HL-60 (cell line): ENCODE measurements around the gene OTOF.

ENCODE experiments used
- DNase-seq, 2 experiments: peaks; one replicate each; pipeline ENCODE4 v3.0.0-alpha.2; 2010 to 2020; ENCODE audit warnings: low read depth in 1 of 2, low spot score in 1 of 2
- H3K27ac ChIP-seq: fragments of 250-450 bp; sonication (Bioruptor Pico); replicated peaks from 2 replicates; pipeline ENCODE4 v1.5.1; 2020; ENCODE audit warnings: mild to moderate bottlenecking, moderate library complexity
- H3K27me3 ChIP-seq: fragments of 250-450 bp; sonication (Bioruptor Pico); 2 replicates; pipeline ENCODE4 v1.5.1; 2021; ENCODE audit warnings: mild to moderate bottlenecking, moderate library complexity; ENCODE audit not compliant: insufficient read depth, poor library complexity, severe bottlenecking
- H3K4me3 ChIP-seq: replicated peaks from 2 replicates; pipeline ENCODE4 v1.5.1; 2011; ENCODE audit warnings: mild to moderate bottlenecking, control low read depth, low read length; ENCODE audit not compliant: insufficient read depth
- CTCF ChIP-seq: IDR thresholded peaks from one replicate; pipeline ENCODE4 v1.5.1; 2011; ENCODE audit warnings: low read length, control low read depth, inconsistent platforms; ENCODE audit not compliant: insufficient read depth
- GABPA ChIP-seq: IDR thresholded peaks from 2 replicates; pipeline ENCODE4 v1.6.1; 2012; ENCODE audit warnings: low read depth
- POLR2AphosphoS5 ChIP-seq: IDR thresholded peaks from 2 replicates; pipeline ENCODE4 v1.6.1; 2012; ENCODE audit warnings: low read depth
- SPI1 ChIP-seq: IDR thresholded peaks from 2 replicates; pipeline ENCODE4 v1.6.1; 2012; ENCODE audit warnings: low read depth, mild to moderate bottlenecking, borderline replicate concordance
- TF ChIP-seq, protein P1 (sequence below): IDR thresholded peaks from 2 replicates; pipeline ENCODE4 v1.6.1; 2012; ENCODE audit warnings: low read depth; ENCODE audit not compliant: insufficient replicate concordance

OTOF gene

DNA sequence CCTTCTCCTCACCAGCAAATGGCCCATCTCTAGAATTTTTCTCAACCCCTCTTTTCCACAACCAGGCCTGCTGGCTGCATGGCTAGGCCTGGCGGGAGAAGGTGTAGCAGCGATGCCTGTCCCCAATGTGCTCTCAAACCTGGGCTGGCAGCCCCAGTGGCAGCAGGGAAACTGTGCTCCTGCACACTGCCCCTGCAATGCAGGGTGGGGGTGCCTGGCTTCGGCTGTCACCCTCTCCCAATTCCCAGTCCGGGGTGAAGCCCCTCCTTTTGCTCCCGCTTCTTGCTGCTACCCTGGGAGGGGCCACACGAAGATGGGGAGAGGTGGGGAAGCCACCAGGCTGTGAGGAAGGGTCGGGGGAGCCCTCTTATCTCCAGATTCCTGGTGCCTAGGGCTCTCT lies 36.1 kb upstream of the OTOF start:
- no peak for TF ChIP-seq POLR2AphosphoS5
- TF ChIP-seq, protein P1, sequence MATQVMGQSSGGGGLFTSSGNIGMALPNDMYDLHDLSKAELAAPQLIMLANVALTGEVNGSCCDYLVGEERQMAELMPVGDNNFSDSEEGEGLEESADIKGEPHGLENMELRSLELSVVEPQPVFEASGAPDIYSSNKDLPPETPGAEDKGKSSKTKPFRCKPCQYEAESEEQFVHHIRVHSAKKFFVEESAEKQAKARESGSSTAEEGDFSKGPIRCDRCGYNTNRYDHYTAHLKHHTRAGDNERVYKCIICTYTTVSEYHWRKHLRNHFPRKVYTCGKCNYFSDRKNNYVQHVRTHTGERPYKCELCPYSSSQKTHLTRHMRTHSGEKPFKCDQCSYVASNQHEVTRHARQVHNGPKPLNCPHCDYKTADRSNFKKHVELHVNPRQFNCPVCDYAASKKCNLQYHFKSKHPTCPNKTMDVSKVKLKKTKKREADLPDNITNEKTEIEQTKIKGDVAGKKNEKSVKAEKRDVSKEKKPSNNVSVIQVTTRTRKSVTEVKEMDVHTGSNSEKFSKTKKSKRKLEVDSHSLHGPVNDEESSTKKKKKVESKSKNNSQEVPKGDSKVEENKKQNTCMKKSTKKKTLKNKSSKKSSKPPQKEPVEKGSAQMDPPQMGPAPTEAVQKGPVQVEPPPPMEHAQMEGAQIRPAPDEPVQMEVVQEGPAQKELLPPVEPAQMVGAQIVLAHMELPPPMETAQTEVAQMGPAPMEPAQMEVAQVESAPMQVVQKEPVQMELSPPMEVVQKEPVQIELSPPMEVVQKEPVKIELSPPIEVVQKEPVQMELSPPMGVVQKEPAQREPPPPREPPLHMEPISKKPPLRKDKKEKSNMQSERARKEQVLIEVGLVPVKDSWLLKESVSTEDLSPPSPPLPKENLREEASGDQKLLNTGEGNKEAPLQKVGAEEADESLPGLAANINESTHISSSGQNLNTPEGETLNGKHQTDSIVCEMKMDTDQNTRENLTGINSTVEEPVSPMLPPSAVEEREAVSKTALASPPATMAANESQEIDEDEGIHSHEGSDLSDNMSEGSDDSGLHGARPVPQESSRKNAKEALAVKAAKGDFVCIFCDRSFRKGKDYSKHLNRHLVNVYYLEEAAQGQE, result no peak
- no peak for TF ChIP-seq SPI1
- TF ChIP-seq CTCF, result no peak
- TF ChIP-seq GABPA, result no peak
- Histone ChIP-seq H3K27me3 (peaks cover 8% of the 10 kb centered on the region), H3K27ac (no peak overlapping the region), H3K4me3 (no peak overlapping the region)
- no peak for DNase-seq

GRCh38 chr2:26513261-26513660 lies 35.3 kb upstream of the OTOF start:
- DNase-seq, result no peak
- Histone ChIP-seq H3K27me3 (peaks cover 8% of the 10 kb centered on the region), H3K27ac (no peak overlapping the region), H3K4me3 (no peak overlapping the region)
- TF ChIP-seq SPI1 (no peak), GABPA (no peak)

GRCh38 chr2:26511466-26511865 lies 33.5 kb upstream of the OTOF start:
- no peak for DNase-seq
- Histone ChIP-seq H3K4me3 (no peak overlapping the region), H3K27ac (no peak overlapping the region), H3K27me3 (peaks cover 8% of the 10 kb centered on the region)
- TF ChIP-seq, protein P1, result no peak
- no peak for TF ChIP-seq SPI1
- TF ChIP-seq GABPA, result no peak
- TF ChIP-seq CTCF, result no peak
- no peak for TF ChIP-seq POLR2AphosphoS5

GRCh38 chr2:26510344-26510973 lies 32.5 kb upstream of the OTOF start:
- TF ChIP-seq, protein P1, result no peak
- no peak for TF ChIP-seq GABPA
- no peak for TF ChIP-seq SPI1
- TF ChIP-seq POLR2AphosphoS5, result no peak
- no peak for TF ChIP-seq CTCF
- Histone ChIP-seq H3K27ac (no peak overlapping the region), H3K4me3 (no peak overlapping the region), H3K27me3 (peaks cover 8% of the 10 kb centered on the region)
- DNase-seq, result no peak
